Thoracic aorta (tissue), 2 donors: ENCODE results near the gene GAB2. TPM values are rescaled to one million over a fixed set of nuclear protein-coding genes. Genes with fewer than 3 reads are reported as not detected.

Source experiments
- ATAC-seq: fragments of 150-250 bp; one replicate; pipeline ENCODE4 v1.8.0; 2017; ENCODE audit warnings: low read depth; ENCODE audit not compliant: insufficient number of reproducible peaks, low FRiP score
- DNase-seq: peaks from one replicate; pipeline ENCODE4 v3.0.0-alpha.2; 2020; ENCODE audit warnings: low spot score
- H3K27ac ChIP-seq, 2 donors: fragments of 200-600 bp; sonication (generic); 1 replicate in 1 of 2; 2 replicates in 1 of 2; pipeline ENCODE4 v1.5.1; 2016; ENCODE audit warnings: mild to moderate bottlenecking in 2 of 2, moderate library complexity in 2 of 2
- H3K27me3 ChIP-seq: fragments of 200-600 bp; sonication (generic); replicated peaks from 2 replicates; pipeline ENCODE4 v1.6.0; 2016; ENCODE audit warnings: mild to moderate bottlenecking; ENCODE audit not compliant: insufficient read depth
- H3K36me3 ChIP-seq: fragments of 200-600 bp; sonication (generic); one replicate; pipeline ENCODE4 v1.5.1; 2016
- H3K4me1 ChIP-seq, 2 donors: fragments of 200-600 bp; sonication (generic); 1 replicate in 1 of 2; 2 replicates in 1 of 2; pipeline versions ENCODE4 v1.5.1 to v1.6.0; 2016; ENCODE audit warnings: low read depth in 2 of 2, mild to moderate bottlenecking in 1 of 2; ENCODE audit not compliant: control insufficient read depth in 1 of 2
- H3K4me3 ChIP-seq: fragments of 200-600 bp; sonication (generic); 2 replicates; pipeline ENCODE4 v1.5.1; 2016; ENCODE audit warnings: mild to moderate bottlenecking
- H3K9me3 ChIP-seq: fragments of 200-600 bp; sonication (generic); 2 replicates; pipeline ENCODE4 v1.5.1; 2016
- total RNA-seq, 2 donors: library from RNA; depleted of rRNA; stranded (reverse); fragments of >200 nt; gene quantifications; one replicate each; pipeline versions ENCODE4 v1.1.0 to v1.2.3, GENCODE V29; 2016
- TF ChIP-seq, protein P1 (sequence below): fragments of 200-600 bp; sonication (generic); IDR thresholded peaks from one replicate; pipeline ENCODE4 v1.5.1; 2019; ENCODE audit warnings: antibody characterized with exemption

The GAB2 gene
- total RNA-seq, 2 donors from 2014 or later: 65.4 to 91.5 TPM

DNA sequence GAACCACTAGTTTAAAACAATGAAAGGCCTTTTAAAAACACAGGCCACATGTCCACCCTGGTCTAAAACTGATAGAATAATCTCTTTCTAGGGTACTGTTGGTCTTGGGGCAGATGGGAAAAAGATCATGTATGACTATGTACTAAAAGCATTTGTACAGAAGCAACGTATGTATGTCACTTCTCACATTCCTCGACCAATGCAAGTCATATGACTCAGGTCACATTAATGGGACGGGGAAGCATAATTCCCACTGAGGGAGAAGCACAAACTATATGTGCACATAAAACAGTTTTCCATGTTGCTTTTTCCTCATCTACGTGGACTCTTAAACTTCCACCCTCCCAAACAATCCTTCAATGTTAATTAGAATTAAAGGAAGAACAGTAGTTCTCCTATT is 32.2 kb upstream of the GAB2 start:
- Histone ChIP-seq H3K27ac (no peak overlapping the region), H3K36me3 (no peaks in the 10 kb centered on the region), H3K9me3 (no peaks in the 10 kb centered on the region), H3K4me3 (no peak overlapping the region), H3K4me1 (no peaks in the 10 kb centered on the region), H3K27me3 (no peaks in the 10 kb centered on the region)
- TF ChIP-seq, protein P1, sequence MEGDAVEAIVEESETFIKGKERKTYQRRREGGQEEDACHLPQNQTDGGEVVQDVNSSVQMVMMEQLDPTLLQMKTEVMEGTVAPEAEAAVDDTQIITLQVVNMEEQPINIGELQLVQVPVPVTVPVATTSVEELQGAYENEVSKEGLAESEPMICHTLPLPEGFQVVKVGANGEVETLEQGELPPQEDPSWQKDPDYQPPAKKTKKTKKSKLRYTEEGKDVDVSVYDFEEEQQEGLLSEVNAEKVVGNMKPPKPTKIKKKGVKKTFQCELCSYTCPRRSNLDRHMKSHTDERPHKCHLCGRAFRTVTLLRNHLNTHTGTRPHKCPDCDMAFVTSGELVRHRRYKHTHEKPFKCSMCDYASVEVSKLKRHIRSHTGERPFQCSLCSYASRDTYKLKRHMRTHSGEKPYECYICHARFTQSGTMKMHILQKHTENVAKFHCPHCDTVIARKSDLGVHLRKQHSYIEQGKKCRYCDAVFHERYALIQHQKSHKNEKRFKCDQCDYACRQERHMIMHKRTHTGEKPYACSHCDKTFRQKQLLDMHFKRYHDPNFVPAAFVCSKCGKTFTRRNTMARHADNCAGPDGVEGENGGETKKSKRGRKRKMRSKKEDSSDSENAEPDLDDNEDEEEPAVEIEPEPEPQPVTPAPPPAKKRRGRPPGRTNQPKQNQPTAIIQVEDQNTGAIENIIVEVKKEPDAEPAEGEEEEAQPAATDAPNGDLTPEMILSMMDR: no peak
- DNase-seq: no peak
- no peak for ATAC-seq

DNA sequence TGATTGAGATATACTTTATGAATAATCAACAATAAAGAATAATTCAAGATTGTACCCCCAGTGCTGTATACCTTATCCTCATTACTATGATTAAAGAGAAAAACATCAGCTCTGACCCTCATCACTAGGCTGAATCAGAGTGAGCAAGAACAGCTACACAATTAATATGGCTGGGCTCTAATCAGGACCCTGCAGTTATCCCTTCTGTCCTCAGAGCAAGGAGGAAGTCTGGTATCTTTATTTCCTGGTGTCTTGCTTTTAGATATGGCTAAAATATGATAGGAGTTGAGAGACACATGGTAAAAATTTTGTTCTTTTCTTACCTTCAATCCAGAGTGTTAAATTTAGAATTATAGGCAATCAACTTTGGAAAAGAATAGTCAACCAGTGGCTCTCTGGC is 28.6 kb upstream of the GAB2 start:
- Histone ChIP-seq H3K27me3 (no peaks in the 10 kb centered on the region), H3K36me3 (peaks cover 4% of the 10 kb centered on the region), H3K4me1 (no peaks in the 10 kb centered on the region), H3K27ac (no peak overlapping the region), H3K9me3 (no peaks in the 10 kb centered on the region), H3K4me3 (no peak overlapping the region)
- TF ChIP-seq, protein P1: no peak
- no peak for ATAC-seq
- no peak for DNase-seq

DNA sequence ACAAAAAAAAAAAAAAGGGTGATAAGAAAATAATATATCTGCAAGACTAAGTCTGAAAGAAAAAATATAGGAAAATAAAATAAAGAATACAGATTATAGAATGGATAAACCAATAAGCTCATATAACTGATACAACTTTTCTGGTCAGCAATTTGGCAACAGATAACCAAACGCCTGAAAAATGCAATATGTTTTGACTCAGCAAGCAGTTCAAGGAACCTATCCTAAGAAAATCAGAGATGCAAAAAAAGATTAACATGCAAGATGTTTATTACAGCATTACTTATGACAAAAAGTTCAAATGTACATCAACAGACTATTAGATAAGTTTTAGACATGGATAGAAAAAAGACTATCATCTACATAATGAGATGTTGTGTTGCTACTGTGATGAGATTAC is 27.1 kb upstream of the GAB2 start:
- DNase-seq: no peak
- no peaks in the 10 kb centered on the region for H3K9me3 ChIP-seq
- H3K27me3 ChIP-seq: no peaks in the 10 kb centered on the region
- no peak overlapping the region for H3K27ac ChIP-seq
- no peaks in the 10 kb centered on the region for H3K4me1 ChIP-seq
- ATAC-seq: no peak
- H3K36me3 ChIP-seq: peaks cover 4% of the 10 kb centered on the region
- TF ChIP-seq, protein P1: no peak
- H3K4me3 ChIP-seq: no peak overlapping the region

DNA sequence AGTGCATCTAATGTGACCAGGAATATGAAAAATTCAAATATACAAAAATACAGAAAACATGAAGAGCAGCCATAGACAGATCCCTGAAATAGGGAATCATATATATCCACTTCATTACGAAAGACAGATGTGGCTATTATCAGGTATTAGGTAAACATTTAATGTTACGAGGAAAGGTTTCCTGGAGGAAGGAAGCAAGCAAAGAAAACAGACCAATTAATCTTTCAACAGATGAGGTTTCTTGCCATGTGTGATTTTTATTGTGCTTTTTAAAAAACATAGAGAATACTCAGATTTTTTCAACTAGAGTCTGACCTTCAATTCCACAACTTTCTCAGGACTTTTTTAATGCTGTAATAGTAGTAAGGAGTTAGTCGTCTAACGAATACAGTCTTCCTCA is 24.3 kb upstream of the GAB2 start:
- Histone ChIP-seq H3K27me3 (no peaks in the 10 kb centered on the region), H3K9me3 (no peaks in the 10 kb centered on the region), H3K4me1 (no peaks in the 10 kb centered on the region), H3K4me3 (no peak overlapping the region), H3K36me3 (peaks cover 4% of the 10 kb centered on the region), H3K27ac (no peak overlapping the region)
- ATAC-seq (no peak), DNase-seq (no peak)
- TF ChIP-seq, protein P1: no peak

DNA sequence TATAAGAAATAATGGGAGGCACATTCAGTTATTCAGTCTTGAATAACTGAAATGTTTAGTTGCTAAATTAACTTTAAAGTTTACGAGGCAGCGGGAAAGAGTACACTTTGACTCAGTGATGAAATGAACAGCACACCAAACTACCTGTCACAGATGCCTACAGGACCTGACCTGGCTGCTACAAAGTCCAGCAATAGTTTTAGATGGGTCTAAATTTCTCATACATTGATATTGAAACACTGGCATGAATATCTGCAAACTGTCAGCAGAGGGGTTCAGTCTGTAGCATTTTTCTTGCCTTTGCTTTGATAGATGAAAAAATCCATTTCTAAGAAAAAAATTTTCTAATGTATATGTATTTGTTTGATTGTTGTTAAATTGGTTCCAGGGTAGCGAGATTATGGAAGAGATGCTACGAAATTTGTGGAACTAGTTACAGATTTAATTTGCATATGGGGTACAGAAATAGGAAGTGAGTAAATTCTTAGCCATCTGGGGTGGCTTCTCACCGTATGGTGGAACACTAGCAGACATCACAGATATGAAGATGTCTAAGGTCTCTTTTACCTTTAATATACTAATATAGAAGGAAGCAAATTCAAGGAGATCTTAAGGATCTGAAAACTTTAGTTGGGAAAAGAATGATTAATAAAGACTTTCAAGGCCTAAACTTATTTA is 20.8 kb upstream of the GAB2 start:
- DNase-seq (no peak), ATAC-seq (no peak)
- Histone ChIP-seq H3K9me3 (no peaks in the 10 kb centered on the region), H3K4me3 (no peak overlapping the region), H3K27me3 (no peaks in the 10 kb centered on the region), H3K4me1 (no peaks in the 10 kb centered on the region), H3K36me3 (peaks cover 4% of the 10 kb centered on the region), H3K27ac (no peak overlapping the region)
- TF ChIP-seq, protein P1: no peak
